Measurements from ENCODE around the gene MIA.
"Not testable (repeated sequence)": the region's sequence is repeated elsewhere in the genome, so short reads cannot be mapped to it uniquely, and the experiment has no call there.

MIA gene

DNA sequence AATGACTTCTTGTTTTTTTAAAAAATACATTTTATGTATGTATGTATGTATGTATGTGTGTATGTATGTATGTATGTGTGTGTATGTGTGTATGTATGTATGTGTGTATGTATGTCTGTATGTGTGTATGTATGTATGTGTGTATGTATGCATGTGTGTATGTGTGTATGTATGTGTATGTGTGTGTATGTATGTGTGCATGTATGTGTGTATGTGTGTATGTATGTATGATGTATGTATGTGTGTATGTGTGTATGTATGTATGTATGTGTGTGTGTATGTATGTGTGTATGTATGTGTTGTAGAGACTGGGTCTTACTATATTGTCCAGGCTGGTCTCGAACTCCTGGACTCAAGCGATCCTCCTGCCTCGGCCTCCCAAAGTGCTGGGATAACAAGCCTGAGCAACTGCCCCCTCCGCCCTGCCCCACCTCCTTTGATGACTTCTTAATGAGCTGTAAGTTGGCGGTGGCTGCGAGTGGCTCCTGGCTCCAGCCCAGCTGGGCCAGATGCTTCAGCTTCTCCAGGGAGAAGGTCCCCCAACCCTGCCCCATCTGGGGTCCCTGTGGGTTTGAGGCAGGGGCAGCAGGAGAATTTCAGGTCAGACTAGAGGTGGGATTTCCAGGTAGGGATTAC lies 50.3 kb downstream of the MIA start:
- not testable (repeated sequence) for DNase-seq

DNA sequence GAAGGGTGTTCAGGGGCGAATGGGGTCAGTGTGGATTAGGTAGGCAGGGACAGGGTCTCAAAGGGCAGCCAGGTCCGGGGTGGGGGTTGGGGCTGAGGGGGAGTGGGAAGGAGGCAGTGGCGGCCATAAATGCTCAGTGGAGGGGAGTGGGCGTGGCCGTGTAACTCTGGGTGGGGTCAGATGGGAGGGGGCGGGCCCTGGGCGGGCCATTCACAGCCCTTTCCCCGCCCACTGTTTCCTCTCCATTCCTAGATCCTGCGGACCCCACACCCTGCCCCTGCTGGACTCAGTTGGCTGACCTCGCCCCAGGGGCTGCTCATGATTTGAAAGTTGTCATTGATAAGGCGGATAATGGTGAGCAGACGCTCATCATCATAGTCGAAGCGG lies 51.0 kb downstream of the MIA start:
- DNase-seq: not testable (repeated sequence)

DNA sequence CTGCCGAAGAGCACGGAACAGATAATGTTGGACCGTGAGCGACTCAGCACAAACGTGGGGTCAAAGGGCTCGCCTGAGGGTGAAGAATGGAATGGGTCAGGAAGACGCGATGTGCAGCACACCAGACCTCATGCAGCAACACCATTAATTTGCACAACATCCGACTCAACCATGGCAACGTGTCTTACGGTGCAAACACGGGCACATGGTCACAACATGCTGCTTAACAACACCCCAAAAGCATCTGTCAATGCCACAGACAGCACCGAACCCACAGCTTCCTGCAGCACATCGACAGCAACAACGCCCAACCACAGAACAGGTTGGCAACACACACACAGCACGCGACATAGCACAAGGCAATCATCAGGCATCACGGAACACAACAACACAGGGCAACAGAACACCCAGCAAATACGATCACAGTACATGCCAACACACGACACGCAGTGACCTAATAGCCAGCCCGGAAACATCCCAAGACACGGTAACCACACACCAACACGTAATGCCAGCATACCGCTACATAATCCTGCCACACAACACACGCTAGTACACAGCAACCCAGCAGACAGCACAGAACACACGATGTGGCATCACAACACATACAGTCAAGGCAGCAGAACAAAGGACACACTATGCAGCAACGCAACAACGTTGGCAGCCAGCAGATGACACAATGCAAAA lies 51.5 kb downstream of the MIA start:
- not testable (repeated sequence) for DNase-seq
